Activated naive CD4-positive, alpha-beta T cell treated with anti-CD3 and anti-CD28 coated beads for 36 hours (primary cell): ENCODE results near the gene CDR2L. TPM values are rescaled to one million over a fixed set of nuclear protein-coding genes. Genes with fewer than 3 reads are reported as not detected.

Source experiments
- CTCF ChIA-PET: fragments of 350-600 bp; sonication (Branson Sonifier 250); formaldehyde crosslinking; loops from one replicate; lab custom pipeline; 2021; ENCODE audit warnings: antibody characterized with exemption; lab: Charles Lee
- DNase-seq: peaks from one replicate; pipeline ENCODE4 v3.0.0-alpha.2; 2020
- H3K27ac Mint-ChIP-seq: one replicate; pipeline ENCODE4 v1.8.0; 2021; ENCODE audit warnings: mild to moderate bottlenecking, mixed read lengths
- H3K27me3 Mint-ChIP-seq: one replicate; pipeline ENCODE4 v1.8.0; 2021; ENCODE audit warnings: low read depth, mixed read lengths
- H3K36me3 Mint-ChIP-seq: one replicate; pipeline ENCODE4 v1.8.0; 2021; ENCODE audit warnings: low read depth, mixed read lengths
- H3K4me1 Mint-ChIP-seq: one replicate; pipeline ENCODE4 v1.8.0; 2021; ENCODE audit warnings: low read depth, mixed read lengths
- H3K4me3 Mint-ChIP-seq: one replicate; pipeline ENCODE4 v1.8.0; 2021; ENCODE audit warnings: mild to moderate bottlenecking, moderate library complexity, mixed read lengths
- H3K9me3 Mint-ChIP-seq: one replicate; pipeline ENCODE4 v1.8.0; 2021; ENCODE audit warnings: mixed read lengths
- intact Hi-C: fragments of 100-400 bp; cut with micrococcal nuclease; formaldehyde crosslinking; loops from one replicate; pipeline ENCODE4 v1.15.1; 2023
- total RNA-seq, 2 experiments: library from RNA; stranded (reverse); gene quantifications; one replicate each; pipeline ENCODE4 v1.2.3, GENCODE V29; 2021

CDR2L gene
- total RNA-seq, 2 experiments from 2014 or later = 0.49 to 0.93 TPM

DNA sequence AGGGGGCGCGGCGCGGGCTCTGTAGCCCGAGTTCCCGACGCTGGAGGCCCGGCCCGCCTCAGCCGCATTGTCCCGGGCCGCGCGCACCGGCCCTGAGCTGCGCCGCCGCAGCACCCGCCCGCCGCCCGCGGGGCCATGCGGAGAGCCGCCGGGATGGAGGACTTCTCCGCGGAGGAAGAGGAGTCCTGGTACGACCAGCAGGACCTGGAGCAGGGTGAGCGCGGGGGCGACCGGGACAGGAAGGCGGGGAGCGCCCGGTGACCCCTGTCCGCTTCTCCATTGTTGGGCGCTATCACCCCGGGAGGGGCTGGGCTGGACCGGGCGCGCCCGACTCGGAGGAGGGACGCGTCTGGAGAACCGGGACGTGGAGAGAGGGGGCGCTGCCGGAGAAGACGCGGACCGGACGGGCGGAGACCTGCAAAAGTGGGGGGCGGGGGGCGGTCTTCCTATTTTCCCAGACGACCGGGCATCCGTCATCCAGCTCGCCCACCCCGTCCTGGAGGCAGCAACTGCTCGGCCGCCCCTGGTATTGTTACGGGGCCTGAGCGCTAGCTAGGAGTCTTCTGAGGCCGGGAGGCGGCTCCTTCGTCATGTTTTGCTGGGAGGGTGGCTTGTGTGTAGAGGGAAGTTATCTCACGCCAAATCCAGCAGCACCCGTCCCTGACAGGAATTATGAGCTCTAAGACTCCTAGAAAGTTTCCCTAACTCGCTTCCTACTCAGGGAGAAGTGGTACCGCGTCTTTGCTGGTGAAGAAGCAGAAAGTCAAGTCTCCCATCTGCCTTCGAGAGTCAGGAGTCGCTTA, 678 bp downstream of the CDR2L start:
- Mint-ChIP-seq H3K27ac (no peak overlapping the region), H3K27me3 (peaks cover 9% of the 10 kb centered on the region), H3K4me1 (peaks cover 8% of the 10 kb centered on the region), H3K4me3 (peak overlapping the region; percentile 68), H3K36me3 (no peaks in the 10 kb centered on the region), H3K9me3 (no peaks in the 10 kb centered on the region)
- CTCF ChIA-PET = interaction anchor here (1.5 to 2.9 kb wide), 3 partner anchors 24 to 44 kb away, joined by 4 to 18 read pairs (median 15); partner anchors contain the start of gene MRPL58
- DNase-seq = peak; percentile 34
- intact Hi-C loops = loop anchor here (1.0 to 10.0 kb wide), 4 partner anchors 46 to 417 kb away; partner anchors contain the start of genes ATP5PD, GRB2 and KCTD2

DNA sequence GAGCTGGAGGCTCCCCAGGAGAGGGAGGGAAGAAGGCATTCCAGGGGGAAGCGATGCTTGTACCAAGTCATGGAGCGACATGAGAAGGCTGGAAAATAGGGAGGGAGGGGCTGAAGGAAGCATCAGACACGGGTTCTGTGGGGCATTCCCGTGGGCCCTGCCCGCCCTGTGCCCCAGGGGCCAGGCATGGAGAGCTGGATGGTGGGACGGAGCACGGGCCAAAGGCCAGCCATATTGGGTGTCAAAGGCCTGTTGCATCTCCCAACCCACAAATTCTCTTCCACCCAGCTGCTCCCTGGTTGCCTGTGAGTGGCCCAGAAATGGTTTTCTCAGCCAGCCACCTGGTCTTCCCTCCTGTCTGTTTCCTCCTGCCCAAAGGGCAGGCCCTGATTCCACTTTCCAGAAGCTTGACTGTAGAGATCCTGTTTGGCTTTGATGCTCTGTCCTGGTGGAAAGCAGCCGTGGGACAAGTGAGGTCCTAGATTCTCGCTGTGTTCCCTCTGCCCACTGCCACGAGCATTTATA, 3.2 kb downstream of the CDR2L start:
- Mint-ChIP-seq H3K27me3 (peaks cover 9% of the 10 kb centered on the region), H3K27ac (no peak overlapping the region), H3K4me3 (no peak overlapping the region), H3K9me3 (no peaks in the 10 kb centered on the region), H3K36me3 (no peaks in the 10 kb centered on the region), H3K4me1 (peaks cover 8% of the 10 kb centered on the region)
- CTCF ChIA-PET = interaction anchor here (0.6 to 1.6 kb wide), 6 partner anchors 9 to 206 kb away, joined by 3 to 5 read pairs (median 4); partner anchors contain the start of genes ARMC7 and GRIN2C
- no peak for DNase-seq
- intact Hi-C loops = no loop called here

DNA sequence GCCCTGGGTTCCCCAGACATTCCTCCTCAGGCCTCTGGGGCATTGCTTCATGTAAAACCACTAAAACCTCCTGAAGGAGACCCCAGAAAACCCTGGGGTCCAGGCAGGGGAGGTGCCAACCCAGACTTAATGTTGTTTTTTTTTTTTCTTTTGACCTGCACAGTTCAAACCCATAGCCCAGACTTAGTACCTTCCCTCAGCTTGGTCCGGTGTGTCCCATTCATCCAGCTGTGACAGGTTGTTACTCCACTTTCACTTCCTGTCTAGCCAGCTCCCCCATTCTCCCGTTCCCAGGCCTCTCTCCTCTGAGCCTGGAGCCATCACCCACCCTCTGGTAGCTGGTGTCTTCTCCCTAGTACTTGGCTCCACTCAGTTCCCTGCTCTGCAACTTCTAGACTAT, 4.8 kb downstream of the CDR2L start:
- intact Hi-C loops = no loop called here

DNA sequence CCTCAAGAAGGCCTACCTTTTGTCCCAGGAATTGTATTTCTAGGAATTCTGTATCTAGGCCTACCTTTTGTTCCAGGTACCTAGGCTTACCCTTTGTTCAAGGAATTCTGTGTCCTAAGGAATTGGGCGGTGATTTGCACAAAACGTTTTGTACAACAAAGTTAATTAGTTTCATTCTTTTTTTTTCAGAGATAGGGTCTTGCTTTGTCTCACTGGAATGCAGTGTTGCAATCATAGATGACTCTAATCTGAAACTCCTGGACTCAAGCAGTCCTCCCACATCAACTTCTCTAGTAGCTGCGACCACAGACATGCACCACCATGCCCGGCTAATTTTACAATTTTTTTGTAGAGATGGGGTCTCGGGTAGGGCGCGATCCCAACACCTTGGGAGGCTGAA, 7.0 kb downstream of the CDR2L start:
- DNase-seq = no peak
- Mint-ChIP-seq H3K27me3 (no peaks in the 10 kb centered on the region), H3K9me3 (no peaks in the 10 kb centered on the region), H3K4me3 (no peak overlapping the region), H3K36me3 (no peaks in the 10 kb centered on the region), H3K4me1 (peaks cover 2% of the 10 kb centered on the region), H3K27ac (no peak overlapping the region)
- intact Hi-C loops = no loop called here
- CTCF ChIA-PET = no interaction called here

More for the DNA sequence above, 4.8 kb downstream of the CDR2L start:
- Mint-ChIP-seq H3K36me3 (no peaks in the 10 kb centered on the region), H3K9me3 (no peaks in the 10 kb centered on the region), H3K27ac (no peak overlapping the region), H3K4me1 (peaks cover 6% of the 10 kb centered on the region), H3K27me3 (peaks cover 7% of the 10 kb centered on the region), H3K4me3 (no peak overlapping the region)
- CTCF ChIA-PET = interaction anchor here (0.6 to 1.6 kb wide), 3 partner anchors 30 to 1023 kb away, joined by 3 read pairs; partner anchors contain the start of gene ARMC7
- DNase-seq = no peak

DNA sequence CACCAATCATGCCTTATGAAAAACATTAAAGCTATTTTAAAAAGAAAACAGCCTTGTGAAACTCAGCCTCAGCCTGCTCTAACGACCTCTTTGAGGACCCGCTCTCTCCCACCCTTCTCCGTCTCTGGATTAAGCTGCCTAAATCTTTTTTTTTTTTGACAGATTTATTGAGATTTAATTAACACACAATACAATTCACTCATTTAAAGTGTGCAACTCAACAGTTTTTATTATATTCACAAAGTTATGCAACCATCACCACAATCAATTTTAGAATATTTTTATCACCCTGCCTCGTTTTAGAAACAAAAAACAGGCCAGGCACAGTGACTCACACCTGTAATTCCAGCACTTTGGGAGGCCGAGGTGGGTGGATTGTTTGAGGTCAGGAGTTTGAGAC, 8.4 kb downstream of the CDR2L start:
- H3K4me3 Mint-ChIP-seq = no peak overlapping the region
- H3K27me3 Mint-ChIP-seq = no peaks in the 10 kb centered on the region
- H3K36me3 Mint-ChIP-seq = no peaks in the 10 kb centered on the region
- intact Hi-C loops = no loop called here
- CTCF ChIA-PET = interaction anchor here (2.0 kb wide), 1 partner anchor 35 kb away, joined by 9 read pairs; no protein-coding TSS in a partner anchor
- H3K9me3 Mint-ChIP-seq = no peaks in the 10 kb centered on the region
- no peak for DNase-seq
- H3K4me1 Mint-ChIP-seq = peaks cover 2% of the 10 kb centered on the region
- H3K27ac Mint-ChIP-seq = no peak overlapping the region

DNA sequence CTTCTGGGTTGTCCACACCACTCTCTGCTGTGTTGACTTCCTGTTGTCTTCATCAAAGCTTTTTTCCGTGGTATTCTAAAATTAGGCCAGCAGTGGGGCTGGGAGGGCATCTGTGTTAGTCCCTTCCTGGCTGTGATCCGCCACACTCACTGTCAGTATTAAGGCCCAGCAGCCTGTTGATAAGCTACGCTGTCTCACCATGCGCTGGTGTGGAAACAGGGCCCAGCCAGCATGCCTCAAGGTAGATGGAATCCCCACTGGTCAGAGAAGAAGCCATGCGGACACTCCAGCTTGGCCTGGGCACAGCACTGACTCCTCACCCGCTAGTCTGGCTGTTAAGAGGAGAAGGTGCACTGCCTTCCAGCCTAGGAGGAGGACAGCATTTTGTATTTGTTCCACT, 11.4 kb downstream of the CDR2L start:
- Mint-ChIP-seq H3K4me1 (peaks cover 2% of the 10 kb centered on the region), H3K36me3 (no peaks in the 10 kb centered on the region), H3K9me3 (no peaks in the 10 kb centered on the region), H3K4me3 (no peak overlapping the region), H3K27me3 (no peaks in the 10 kb centered on the region), H3K27ac (no peak overlapping the region)
- intact Hi-C loops = no loop called here
- CTCF ChIA-PET = interaction anchor here (0.9 to 1.6 kb wide), 3 partner anchors 14 to 115 kb away, joined by 5 to 8 read pairs (median 6); partner anchors contain the start of gene MRPL58
- DNase-seq = no peak

DNA sequence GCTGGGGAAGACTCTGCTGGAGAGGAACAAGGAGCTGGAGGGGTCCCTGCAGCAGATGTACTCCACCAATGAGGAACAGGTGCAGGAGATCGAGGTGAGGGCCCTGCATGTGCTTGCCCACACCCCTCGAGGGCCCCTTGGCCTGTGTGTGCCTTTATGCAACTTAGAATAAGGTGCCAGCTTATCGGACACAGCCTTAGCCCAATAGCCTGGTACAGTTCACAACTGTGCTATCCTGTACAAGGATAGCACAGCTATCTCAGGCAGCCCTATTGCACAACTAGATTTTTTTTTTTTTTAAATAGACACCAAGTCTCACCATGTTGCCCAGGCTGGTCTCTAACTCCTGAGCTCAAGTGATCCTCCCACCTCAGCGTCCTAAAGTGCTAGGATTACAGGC, 12.1 kb downstream of the CDR2L start:
- DNase-seq = no peak
- H3K27me3 Mint-ChIP-seq = no peaks in the 10 kb centered on the region
- H3K4me1 Mint-ChIP-seq = peaks cover 2% of the 10 kb centered on the region
- no peaks in the 10 kb centered on the region for H3K36me3 Mint-ChIP-seq
- no peak overlapping the region for H3K27ac Mint-ChIP-seq
- no peak overlapping the region for H3K4me3 Mint-ChIP-seq
- intact Hi-C loops = no loop called here
- CTCF ChIA-PET = interaction anchor here (0.7 to 1.6 kb wide), 5 partner anchors 9 to 114 kb away, joined by 3 to 8 read pairs (median 5); partner anchors contain the start of gene MRPL58
- H3K9me3 Mint-ChIP-seq = no peaks in the 10 kb centered on the region

DNA sequence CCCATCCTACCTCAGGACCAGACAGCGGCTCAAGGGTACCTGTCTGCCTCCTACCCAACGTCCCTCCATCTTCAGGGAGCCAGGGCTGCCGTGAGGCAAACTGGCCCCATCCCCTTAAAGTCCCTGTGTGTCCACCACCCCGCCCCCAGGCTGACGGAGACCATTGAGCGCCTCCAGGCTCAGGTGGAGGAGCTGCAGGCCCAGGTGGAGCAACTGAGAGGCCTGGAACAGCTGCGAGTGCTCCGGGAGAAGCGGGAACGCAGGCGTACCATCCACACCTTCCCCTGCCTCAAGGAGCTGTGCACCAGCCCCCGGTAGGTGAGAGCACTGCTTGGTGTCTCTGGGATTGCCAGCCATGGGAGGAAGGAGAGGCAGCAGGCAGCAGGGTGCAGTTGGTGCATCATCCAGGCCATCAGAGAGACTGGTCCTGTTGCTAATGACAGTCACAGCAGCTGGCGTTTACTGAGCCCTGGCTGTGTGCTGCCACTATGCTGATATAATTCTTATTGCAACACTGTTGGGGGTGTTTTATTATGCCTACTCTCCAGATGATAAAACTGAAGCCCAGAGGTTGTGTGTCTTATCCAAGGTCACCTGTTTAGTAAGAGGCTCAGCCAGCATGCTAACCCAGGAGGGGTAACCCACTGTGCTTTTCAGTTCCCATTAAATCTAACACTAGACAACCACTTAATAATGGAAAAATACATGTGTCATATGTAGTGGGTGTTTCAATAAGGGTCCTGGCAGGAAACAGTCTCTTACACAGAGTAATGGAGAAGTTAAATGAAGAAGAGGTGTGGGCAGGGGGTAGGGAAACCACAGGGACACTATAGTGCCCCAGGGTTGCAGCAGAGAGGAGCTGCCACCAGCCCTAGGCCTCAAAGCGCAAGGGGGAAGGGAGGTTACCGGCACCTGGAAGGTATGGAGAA, 14.7 kb downstream of the CDR2L start:
- H3K27me3 Mint-ChIP-seq = no peaks in the 10 kb centered on the region
- H3K36me3 Mint-ChIP-seq = no peaks in the 10 kb centered on the region
- H3K4me1 Mint-ChIP-seq = peaks cover 2% of the 10 kb centered on the region
- no peak overlapping the region for H3K4me3 Mint-ChIP-seq
- no peak overlapping the region for H3K27ac Mint-ChIP-seq
- no peak for DNase-seq
- H3K9me3 Mint-ChIP-seq = no peaks in the 10 kb centered on the region
- CTCF ChIA-PET = no interaction called here
- intact Hi-C loops = no loop called here

DNA sequence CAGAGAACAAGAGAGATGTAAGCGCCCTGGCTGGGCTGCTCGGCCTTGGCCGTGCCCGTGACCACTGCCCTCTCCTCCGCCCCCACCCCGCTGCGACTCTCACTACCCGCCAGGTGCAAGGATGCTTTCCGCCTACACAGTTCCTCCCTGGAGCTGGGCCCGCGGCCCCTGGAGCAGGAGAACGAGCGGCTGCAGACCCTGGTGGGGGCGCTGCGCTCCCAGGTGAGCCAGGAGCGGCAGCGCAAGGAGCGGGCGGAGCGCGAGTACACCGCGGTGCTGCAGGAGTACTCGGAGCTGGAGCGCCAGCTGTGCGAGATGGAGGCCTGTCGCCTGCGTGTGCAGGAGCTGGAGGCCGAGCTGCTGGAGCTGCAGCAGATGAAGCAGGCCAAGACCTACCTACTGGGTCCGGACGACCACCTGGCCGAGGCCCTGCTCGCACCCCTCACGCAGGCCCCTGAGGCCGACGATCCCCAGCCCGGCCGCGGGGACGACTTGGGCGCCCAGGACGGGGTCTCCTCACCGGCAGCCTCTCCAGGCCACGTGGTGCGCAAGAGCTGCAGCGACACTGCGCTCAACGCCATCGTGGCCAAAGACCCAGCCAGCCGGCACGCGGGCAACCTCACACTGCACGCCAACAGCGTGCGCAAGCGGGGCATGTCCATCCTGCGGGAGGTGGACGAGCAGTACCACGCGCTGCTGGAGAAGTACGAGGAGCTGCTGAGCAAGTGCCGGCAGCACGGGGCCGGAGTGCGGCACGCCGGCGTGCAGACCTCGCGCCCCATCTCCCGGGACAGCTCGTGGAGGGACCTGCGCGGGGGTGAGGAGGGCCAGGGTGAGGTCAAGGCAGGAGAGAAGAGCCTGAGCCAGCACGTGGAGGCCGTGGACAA, 15.9 kb downstream of the CDR2L start:
- intact Hi-C loops = no loop called here
- CTCF ChIA-PET = interaction anchor here (3.0 kb wide), 1 partner anchor 42 kb away, joined by 14 read pairs; no protein-coding TSS in a partner anchor

DNA sequence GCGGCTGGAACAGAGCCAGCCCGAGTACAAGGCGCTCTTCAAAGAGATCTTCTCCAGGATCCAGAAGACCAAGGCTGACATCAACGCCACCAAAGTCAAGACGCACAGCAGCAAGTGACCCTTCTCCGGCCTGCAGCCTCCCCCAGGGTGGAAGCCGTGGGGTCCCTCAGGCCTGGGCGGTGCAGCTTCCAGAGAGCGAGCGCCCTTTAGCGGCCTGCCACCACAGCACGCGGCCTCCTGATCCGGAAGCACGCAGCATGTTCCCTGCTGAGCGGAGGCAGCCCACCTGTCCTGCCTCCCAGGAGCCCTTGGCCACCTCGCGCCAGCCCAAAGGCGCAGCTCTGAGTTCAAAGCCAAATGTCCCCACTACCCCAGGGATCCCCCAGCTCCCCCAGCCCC, 16.5 kb downstream of the CDR2L start:
- Mint-ChIP-seq H3K4me1 (no peaks in the 10 kb centered on the region), H3K27me3 (no peaks in the 10 kb centered on the region), H3K4me3 (no peak overlapping the region), H3K27ac (no peak overlapping the region), H3K9me3 (no peaks in the 10 kb centered on the region), H3K36me3 (no peaks in the 10 kb centered on the region)
- no peak for DNase-seq
- intact Hi-C loops = no loop called here
- CTCF ChIA-PET = interaction anchor here (3.0 kb wide), 1 partner anchor 42 kb away, joined by 14 read pairs; no protein-coding TSS in a partner anchor

More for the DNA sequence above, 15.9 kb downstream of the CDR2L start:
- DNase-seq = no peak
- Mint-ChIP-seq H3K4me3 (no peak overlapping the region), H3K27me3 (no peaks in the 10 kb centered on the region), H3K27ac (no peak overlapping the region), H3K4me1 (peaks cover 2% of the 10 kb centered on the region), H3K9me3 (no peaks in the 10 kb centered on the region), H3K36me3 (no peaks in the 10 kb centered on the region)

DNA sequence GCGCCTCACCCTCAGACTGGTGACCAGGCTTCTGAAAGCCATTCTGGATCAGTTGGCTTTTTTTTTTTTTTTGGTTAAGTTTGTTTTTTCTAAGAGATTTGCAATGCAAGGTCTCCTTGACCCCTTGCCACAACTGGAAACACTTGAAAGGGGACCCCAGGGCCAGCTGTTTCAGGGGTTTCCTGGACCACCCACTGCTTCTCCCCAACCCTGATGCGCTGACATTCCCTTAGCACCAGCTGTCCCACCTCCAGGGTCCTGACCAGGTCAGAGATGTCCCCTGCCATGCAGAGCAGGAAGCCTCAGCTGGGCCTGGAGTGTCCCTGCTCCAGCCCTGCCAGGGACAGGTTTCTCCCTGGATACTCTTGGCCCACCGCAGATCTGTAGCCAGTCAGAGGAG, 16.9 kb downstream of the CDR2L start:
- Mint-ChIP-seq H3K27me3 (no peaks in the 10 kb centered on the region), H3K9me3 (no peaks in the 10 kb centered on the region), H3K4me1 (no peaks in the 10 kb centered on the region), H3K36me3 (no peaks in the 10 kb centered on the region), H3K27ac (no peak overlapping the region), H3K4me3 (no peak overlapping the region)
- CTCF ChIA-PET = interaction anchor here (3.0 kb wide), 1 partner anchor 43 kb away, joined by 14 read pairs; no protein-coding TSS in a partner anchor
- no peak for DNase-seq
- intact Hi-C loops = no loop called here
